Activated T-cell treated with anti-CD3 and anti-CD28 coated beads, Interleukin-2, amount 50 U/mL, for 48 hours (primary cell): ENCODE data around the gene ACTG1.
A peak's percentile ranks its signal among the peaks of the same experiment; 100 is the strongest.

ENCODE experiments used
- DNase-seq, 2 experiments: peaks; one replicate each; pipeline ENCODE4 v3.0.0-alpha.2; 2020

The ACTG1 gene

GRCh38 chr17:81492202-81492601 is 20.4 kb downstream of the ACTG1 start:
- no peak for DNase-seq

- DNase-seq = no peak
Measured at GRCh38 chr17:81491761-81492160, 20.8 kb downstream of the ACTG1 start.

GRCh38 chr17:81491181-81491581 is 21.4 kb downstream of the ACTG1 start:
- DNase-seq = no peak

GRCh38 chr17:81489998-81490992 is 22.3 kb downstream of the ACTG1 start:
- DNase-seq = no peak

GRCh38 chr17:81489012-81489997 is 23.3 kb downstream of the ACTG1 start:
- DNase-seq = no peak

- no peak for DNase-seq
Measured at GRCh38 chr17:81488276-81488860, 24.2 kb downstream of the ACTG1 start.

GRCh38 chr17:81487487-81488275 is 24.9 kb downstream of the ACTG1 start:
- DNase-seq = peak; percentile 81 to 88

- no peak for DNase-seq
Measured at GRCh38 chr17:81487089-81487486, 25.5 kb downstream of the ACTG1 start.

- DNase-seq = no peak
Measured at GRCh38 chr17:81486199-81486810, 26.3 kb downstream of the ACTG1 start.

- DNase-seq = peak; percentile 92 to 95
Measured at GRCh38 chr17:81484195-81484979, 28.2 kb downstream of the ACTG1 start.

GRCh38 chr17:81483862-81484194 is 28.8 kb downstream of the ACTG1 start:
- DNase-seq = no peak

GRCh38 chr17:81483085-81483861 is 29.3 kb downstream of the ACTG1 start:
- peak in 1 of 2 experiments; percentile 47 for DNase-seq

GRCh38 chr17:81482673-81483072 is 29.9 kb downstream of the ACTG1 start:
- no peak for DNase-seq

- no peak for DNase-seq
Measured at GRCh38 chr17:81481815-81482505, 30.6 kb downstream of the ACTG1 start.

GRCh38 chr17:81481073-81481799 is 31.4 kb downstream of the ACTG1 start:
- DNase-seq = peak; percentile 49 to 68

- no peak for DNase-seq
Measured at GRCh38 chr17:81480140-81481072, 32.2 kb downstream of the ACTG1 start.
